HCT116 (cell line): ENCODE data around the gene UQCR11.

Source experiments
- CTCF ChIP-seq, 3 experiments: fragments of 200-600 bp in 1 of 3; sonication (generic) in 1 of 3; IDR thresholded peaks in 2 of 3; conservative IDR thresholded peaks in 1 of 3; 2 replicates each; pipeline ENCODE4 v1.5.1; 2012 to 2017; ENCODE audit warnings: low read depth in 2 of 3, low read length in 2 of 3, antibody characterized with exemption in 1 of 3, borderline replicate concordance in 1 of 3, control low read depth in 1 of 3, mild to moderate bottlenecking in 1 of 3, mixed read lengths in 1 of 3, mixed run types in 1 of 3, moderate library complexity in 1 of 3; ENCODE audit not compliant: insufficient read depth in 1 of 3
- EZH2 ChIP-seq: fragments of 200-600 bp; sonication (generic); IDR thresholded peaks from 2 replicates; pipeline ENCODE4 v1.6.1; 2017; ENCODE audit warnings: antibody characterized with exemption, mixed run types
- POLR2A ChIP-seq: IDR thresholded peaks from 2 replicates; pipeline ENCODE4 v1.7.0; 2011; ENCODE audit warnings: borderline replicate concordance; ENCODE audit not compliant: insufficient read depth, insufficient read length; ENCODE audit errors: extremely low read depth
- RAD21 ChIP-seq: IDR thresholded peaks from 2 replicates; pipeline ENCODE4 v1.6.1; 2012; ENCODE audit warnings: low read depth, mild to moderate bottlenecking
- TF ChIP-seq, protein P1 (sequence below): IDR thresholded peaks from 2 replicates; pipeline ENCODE4 v1.6.1; 2012

- TF ChIP-seq EZH2 (no peak), CTCF (IDR thresholded peaks at IDR 0.05 in 2 of 3, conservative IDR thresholded peaks at IDR 0.05 in 1 of 3; ENCODE audit: borderline replicate concordance in 1 of 3, insufficient read depth in 1 of 3, low read depth in 2 of 3, low read length in 2 of 3) (peak; percentile 50 to 95 (median 86); a peak in 5 of 6 replicates), RAD21 (peak; percentile 67), POLR2A (no peak)
- TF ChIP-seq, protein P1, sequence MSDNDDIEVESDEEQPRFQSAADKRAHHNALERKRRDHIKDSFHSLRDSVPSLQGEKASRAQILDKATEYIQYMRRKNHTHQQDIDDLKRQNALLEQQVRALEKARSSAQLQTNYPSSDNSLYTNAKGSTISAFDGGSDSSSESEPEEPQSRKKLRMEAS: no peak
These were observed 19.2 kb upstream of the UQCR11 start for GRCh38 chr19:1624458-1624857.
